HepG2 (cell line): Measurements from ENCODE around the gene MDH1.

Experiments used
- IRF1 ChIP-seq: sonication (generic); formaldehyde crosslinking; IDR thresholded peaks from 2 replicates; pipeline ENCODE4 v1.4.0; 2020; ENCODE audit warnings: low read depth, mild to moderate bottlenecking, missing genetic modification reagents
- IRX3 ChIP-seq: sonication (generic); formaldehyde crosslinking; IDR thresholded peaks from 2 replicates; pipeline ENCODE4 v1.8.1; 2023; ENCODE audit warnings: mild to moderate bottlenecking, low read depth, missing genetic modification reagents, borderline replicate concordance
- SNRNP70 ChIP-seq: fragments of 200-400 bp; formaldehyde crosslinking; IDR thresholded peaks from 2 replicates; pipeline ENCODE4 v1.6.1; 2017; ENCODE audit warnings: mild to moderate bottlenecking, low read depth, low read length, moderate library complexity

GRCh38 chr2:63598981-63599380 lies 10.2 kb downstream of the MDH1 start:
- no peak for TF ChIP-seq IRX3 (CRISPR knock-in tag)
- no peak for TF ChIP-seq SNRNP70
- no peak for TF ChIP-seq IRF1 (CRISPR knock-in tag)
